Mesodermal cell (in vitro differentiated cells): ENCODE results near the gene PRRT2.
"Not testable (repeated sequence)": the region's sequence is repeated elsewhere in the genome, so short reads cannot be mapped to it uniquely, and the experiment has no call there.

Experiments used
- H3K27ac ChIP-seq: 2 replicates; pipeline ENCODE4 v1.7.0; 2013; ENCODE audit warnings: mild to moderate bottlenecking, low read depth, low read length, moderate library complexity; ENCODE audit not compliant: severe bottlenecking
- H3K36me3 ChIP-seq: 2 replicates; pipeline ENCODE4 v1.7.1; 2013; ENCODE audit warnings: mild to moderate bottlenecking, low read length, moderate library complexity; ENCODE audit not compliant: control insufficient read depth, insufficient read depth
- H3K4me1 ChIP-seq: one replicate; pipeline ENCODE4 v1.7.1; 2013; ENCODE audit warnings: mild to moderate bottlenecking, low read length; ENCODE audit not compliant: insufficient read depth, control insufficient read depth, poor library complexity, severe bottlenecking
- H3K4me3 ChIP-seq: 2 replicates; pipeline ENCODE4 v1.7.0; 2013; ENCODE audit warnings: low read length, control low read depth, mild to moderate bottlenecking; ENCODE audit not compliant: insufficient read depth, poor library complexity, severe bottlenecking; ENCODE audit errors: extremely low read depth
- H3K9me3 ChIP-seq: 2 replicates; pipeline ENCODE4 v1.7.1; 2013; ENCODE audit warnings: mild to moderate bottlenecking, low read length, moderate library complexity; ENCODE audit not compliant: control insufficient read depth
- WGBS, 2 experiments: methylation state at CpG; one replicate each; pipeline ENCODE4 v1.1.5; 2013; ENCODE audit warnings: missing lambda C conversion rate in 2 of 2; ENCODE audit not compliant: insufficient coverage in 2 of 2; 5-methylcytosine and 5-hydroxymethylcytosine counted together

The PRRT2 gene

DNA sequence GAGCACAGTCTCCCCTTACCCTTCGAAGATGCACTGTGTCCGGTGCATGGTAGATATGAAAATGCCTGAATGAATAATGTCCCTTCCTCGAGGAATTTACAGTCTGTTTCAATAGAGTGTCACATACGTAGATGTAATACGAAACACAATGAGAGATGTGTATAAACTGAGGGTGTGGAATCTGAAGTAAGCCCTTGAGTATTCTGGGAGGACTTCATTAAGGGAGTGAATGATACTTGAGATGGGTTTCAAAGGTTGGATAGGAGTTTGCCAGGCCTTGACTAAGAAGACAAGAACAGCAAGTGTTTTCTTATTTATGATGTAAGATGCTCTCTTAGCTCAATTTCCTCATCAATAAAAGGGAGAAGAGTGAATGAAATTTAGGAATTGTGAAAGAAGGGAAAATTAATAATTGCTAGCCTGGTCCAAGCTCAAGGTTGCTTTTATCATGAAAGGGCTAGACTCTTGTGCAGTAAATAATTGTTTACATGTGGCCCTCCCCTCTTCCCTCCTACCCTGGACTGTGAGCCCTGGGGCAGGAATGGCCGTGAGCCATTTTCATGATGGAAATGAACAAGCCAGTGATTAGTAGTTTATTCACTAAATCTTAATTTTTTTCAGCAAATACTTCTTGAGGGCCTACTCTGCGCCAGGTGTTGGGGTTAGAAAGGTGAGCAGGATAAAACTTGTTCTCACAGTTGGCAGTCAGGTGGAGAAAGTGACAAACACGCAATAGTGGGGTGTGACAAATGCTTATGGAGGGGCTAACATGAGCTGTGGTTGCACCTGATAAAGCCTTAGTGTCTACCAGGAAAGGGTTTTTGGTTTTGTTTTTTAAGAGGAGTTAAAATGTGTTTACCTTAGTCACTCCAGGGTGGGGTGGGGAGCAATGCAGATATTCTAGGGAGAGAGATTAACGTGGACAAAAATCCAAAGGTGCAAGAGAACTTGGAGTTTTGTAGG, 19.9 kb upstream of the PRRT2 start:
- peak overlapping the region; percentile 98 for H3K4me3 ChIP-seq
- H3K27ac ChIP-seq = no peak overlapping the region
- H3K4me1 ChIP-seq = peaks cover 13% of the 10 kb centered on the region
- no peaks in the 10 kb centered on the region for H3K9me3 ChIP-seq
- H3K36me3 ChIP-seq = peaks cover 41% of the 10 kb centered on the region
- WGBS, 2 experiments = 82 to 85% methylated on average over 6 to 7 of the region's 9 CpGs

GRCh38 chr16:29793153-29793552, 18.8 kb upstream of the PRRT2 start:
- not testable (repeated sequence) for H3K4me3 ChIP-seq, H3K27ac ChIP-seq, H3K9me3 ChIP-seq
- WGBS, 2 experiments = 97 to 98% methylated on average over 18 of the region's 18 CpGs
- peaks cover 51% of the 10 kb centered on the region for H3K36me3 ChIP-seq
- peaks cover 13% of the 10 kb centered on the region for H3K4me1 ChIP-seq

DNA sequence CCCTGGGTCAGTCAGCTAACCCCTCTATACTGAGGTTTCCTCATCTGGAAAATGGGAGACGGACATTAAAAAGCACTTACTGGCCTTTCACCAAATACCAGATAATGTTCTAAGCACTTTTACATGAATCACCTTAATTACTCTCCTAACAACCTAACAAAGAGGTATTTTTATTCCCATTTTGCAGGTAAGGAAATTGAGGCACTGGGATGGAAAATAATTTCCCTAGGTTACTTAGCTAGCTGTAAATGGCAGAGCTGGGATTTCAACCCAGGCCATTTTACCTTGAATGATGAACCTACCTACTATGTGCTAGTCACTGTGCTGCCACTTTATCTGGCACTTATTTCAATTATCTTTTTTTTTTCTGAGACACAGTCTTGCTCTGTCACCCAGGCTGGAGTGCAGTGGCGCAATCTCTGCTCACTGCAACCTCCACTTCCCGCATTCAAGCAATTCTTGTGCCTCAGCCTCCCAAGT, 17.7 kb upstream of the PRRT2 start:
- WGBS, 2 experiments = 83 to 93% methylated on average over 2 to 3 of the region's 3 CpGs
- H3K36me3 ChIP-seq = peaks cover 62% of the 10 kb centered on the region

GRCh38 chr16:29802416-29802935, 9.5 kb upstream of the PRRT2 start:
- H3K36me3 ChIP-seq = peaks cover 68% of the 10 kb centered on the region
- no peaks in the 10 kb centered on the region for H3K9me3 ChIP-seq
- no peak overlapping the region for H3K27ac ChIP-seq
- no peak overlapping the region for H3K4me3 ChIP-seq
- 93 to 96% methylated on average over 7 to 8 of the region's 8 CpGs for WGBS, 2 experiments
- peaks cover 5% of the 10 kb centered on the region for H3K4me1 ChIP-seq

More for the DNA sequence above, 17.7 kb upstream of the PRRT2 start:
- H3K4me1 ChIP-seq = peaks cover 13% of the 10 kb centered on the region
- H3K4me3 ChIP-seq = no peak overlapping the region
- no peak overlapping the region for H3K27ac ChIP-seq
- no peaks in the 10 kb centered on the region for H3K9me3 ChIP-seq

DNA sequence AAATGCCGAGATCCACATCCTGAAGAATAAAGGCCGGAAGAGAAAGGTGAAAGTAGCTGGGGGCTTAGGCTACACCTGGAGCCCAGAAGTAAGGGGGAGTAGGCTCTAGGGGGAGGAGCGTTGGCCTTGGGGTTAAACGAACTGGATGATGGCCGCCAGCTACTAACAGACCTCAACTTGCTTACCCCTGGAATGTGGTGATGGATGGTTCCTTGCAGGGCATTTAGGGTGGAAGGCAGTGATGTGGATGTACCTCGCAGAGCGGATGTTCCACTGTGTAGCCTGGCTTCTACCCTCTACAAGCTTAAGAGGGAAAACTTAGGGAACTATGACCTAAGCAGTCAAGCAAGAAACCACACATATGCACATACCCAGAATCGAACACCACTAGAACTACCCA, 8.0 kb upstream of the PRRT2 start:
- Histone ChIP-seq H3K27ac (peak overlapping the region; percentile 87), H3K9me3 (no peaks in the 10 kb centered on the region), H3K36me3 (peaks cover 61% of the 10 kb centered on the region), H3K4me1 (peaks cover 9% of the 10 kb centered on the region), H3K4me3 (no peak overlapping the region)
- WGBS, 2 experiments = 73 to 93% methylated on average over 4 to 5 of the region's 8 CpGs

DNA sequence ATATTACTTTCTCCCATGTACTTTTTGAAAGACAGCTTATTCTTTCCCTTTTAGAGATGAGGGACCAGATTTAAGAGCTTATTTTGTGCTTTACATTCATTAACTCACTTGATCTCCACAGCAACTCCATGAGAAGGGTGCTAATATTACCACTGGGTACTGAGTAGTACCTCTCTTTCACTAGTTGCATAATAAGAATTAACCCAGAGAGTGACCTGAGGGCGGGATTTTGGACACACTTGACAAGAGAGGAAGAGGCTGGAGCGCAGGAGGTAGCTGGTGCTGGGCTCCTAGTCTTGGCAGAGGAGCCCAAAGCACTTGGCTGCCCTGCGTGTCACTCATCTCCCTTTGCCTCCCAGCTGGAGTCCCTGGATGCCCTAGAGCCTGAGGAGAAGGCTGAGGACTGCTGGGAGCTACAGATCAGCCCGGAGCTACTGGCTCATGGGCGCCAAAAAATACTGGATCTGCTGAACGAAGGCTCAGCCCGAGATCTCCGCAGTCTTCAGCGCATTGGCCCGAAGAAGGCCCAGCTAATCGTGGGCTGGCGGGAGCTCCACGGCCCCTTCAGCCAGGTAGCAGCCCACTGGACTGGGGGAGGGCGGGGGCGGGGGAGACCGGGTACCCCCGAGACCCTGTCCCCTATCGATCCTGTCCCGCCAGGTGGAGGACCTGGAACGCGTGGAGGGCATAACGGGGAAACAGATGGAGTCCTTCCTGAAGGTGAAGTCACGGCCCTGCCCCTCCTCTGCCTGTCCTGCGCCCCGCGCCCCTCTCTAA, 7.3 kb upstream of the PRRT2 start:
- peaks cover 61% of the 10 kb centered on the region for H3K36me3 ChIP-seq
- 39 to 40% methylated on average over 21 to 26 of the region's 26 CpGs for WGBS, 2 experiments
- peaks cover 16% of the 10 kb centered on the region for H3K4me1 ChIP-seq
- peak overlapping the region; percentile 87 for H3K27ac ChIP-seq
- H3K4me3 ChIP-seq = peak overlapping the region; percentile 64
- no peaks in the 10 kb centered on the region for H3K9me3 ChIP-seq

GRCh38 chr16:29805232-29806098, 6.5 kb upstream of the PRRT2 start:
- H3K9me3 ChIP-seq = no peaks in the 10 kb centered on the region
- WGBS, 2 experiments = 1 to 2% methylated on average over 51 to 62 of the region's 103 CpGs
- H3K27ac ChIP-seq = peak overlapping the region; percentile 87
- H3K4me1 ChIP-seq = peaks cover 24% of the 10 kb centered on the region
- H3K4me3 ChIP-seq = peak overlapping the region; percentile 64
- peaks cover 62% of the 10 kb centered on the region for H3K36me3 ChIP-seq

DNA sequence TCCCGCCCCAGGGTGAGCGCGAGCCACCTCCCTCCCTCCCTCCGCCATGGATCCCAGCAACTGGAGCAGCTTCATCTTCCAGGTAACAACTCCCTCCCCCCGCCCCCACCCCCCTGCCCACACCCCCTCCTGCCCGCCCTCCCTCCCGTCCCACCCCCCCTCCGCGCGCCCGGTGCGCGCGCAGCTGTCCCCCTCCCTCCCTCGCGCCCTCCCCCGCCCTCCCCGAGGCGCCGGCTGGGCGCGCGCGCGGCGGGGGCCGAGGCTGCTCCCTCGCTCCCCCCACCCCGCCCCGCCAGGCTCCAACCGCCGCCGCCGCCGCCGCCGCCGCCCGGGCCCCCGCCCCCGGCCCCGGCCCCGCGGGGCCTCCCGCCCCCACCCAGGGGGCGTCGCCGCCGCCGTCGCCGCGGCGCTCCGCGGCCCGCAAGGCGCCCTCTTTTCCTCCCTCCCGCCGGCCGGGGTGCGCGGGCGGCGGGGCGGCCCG, 5.9 kb upstream of the PRRT2 start, which contains the start of gene MAZ:
Gene MAZ, plus strand, starts transcription at position 431 of the 481 bp plus-strand sequence. CDS start 173 bp downstream, outside the sequence.
- 10% methylated on average over 2 of the region's 67 CpGs; no CpG with 5 or more reads in 1 of the 2 experiments for WGBS, 2 experiments
- H3K27ac ChIP-seq = peak within 1 kb of the TSS; percentile 87
- peak within 1 kb of the TSS; percentile 64 for H3K4me3 ChIP-seq
- H3K9me3 ChIP-seq = no peaks in the 10 kb centered on the region
- peaks cover 55% of the 10 kb centered on the region for H3K36me3 ChIP-seq
- peaks cover 27% of the 10 kb centered on the region for H3K4me1 ChIP-seq

GRCh38 chr16:29806641-29807425, 5.2 kb upstream of the PRRT2 start:
- H3K4me1 ChIP-seq = peaks cover 29% of the 10 kb centered on the region
- WGBS, 2 experiments = 0 to 1% methylated on average over 72 to 85 of the region's 99 CpGs
- H3K9me3 ChIP-seq = no peaks in the 10 kb centered on the region
- H3K36me3 ChIP-seq = peaks cover 48% of the 10 kb centered on the region
- peak overlapping the region; percentile 80 for H3K27ac ChIP-seq
- peak overlapping the region; percentile 62 for H3K4me3 ChIP-seq
